A549 (cell line): ENCODE results near the gene SSR3.

ENCODE experiments used
- POLR2A ChIP-seq: IDR thresholded peaks from 2 replicates; pipeline ENCODE4 v1.6.1; 2012; ENCODE audit warnings: mild to moderate bottlenecking, low read length
- TF ChIP-seq, protein P1 (sequence below): fragments of >200 bp; sonication (Bioruptor Twin); formaldehyde crosslinking; IDR thresholded peaks from 3 replicates; pipeline ENCODE4 v1.5.1; 2016
- TF ChIP-seq, protein P2 (sequence below): fragments of 450-650 bp; IDR thresholded peaks from 2 replicates; pipeline ENCODE4 v1.6.1; 2014; ENCODE audit warnings: antibody characterized with exemption

DNA sequence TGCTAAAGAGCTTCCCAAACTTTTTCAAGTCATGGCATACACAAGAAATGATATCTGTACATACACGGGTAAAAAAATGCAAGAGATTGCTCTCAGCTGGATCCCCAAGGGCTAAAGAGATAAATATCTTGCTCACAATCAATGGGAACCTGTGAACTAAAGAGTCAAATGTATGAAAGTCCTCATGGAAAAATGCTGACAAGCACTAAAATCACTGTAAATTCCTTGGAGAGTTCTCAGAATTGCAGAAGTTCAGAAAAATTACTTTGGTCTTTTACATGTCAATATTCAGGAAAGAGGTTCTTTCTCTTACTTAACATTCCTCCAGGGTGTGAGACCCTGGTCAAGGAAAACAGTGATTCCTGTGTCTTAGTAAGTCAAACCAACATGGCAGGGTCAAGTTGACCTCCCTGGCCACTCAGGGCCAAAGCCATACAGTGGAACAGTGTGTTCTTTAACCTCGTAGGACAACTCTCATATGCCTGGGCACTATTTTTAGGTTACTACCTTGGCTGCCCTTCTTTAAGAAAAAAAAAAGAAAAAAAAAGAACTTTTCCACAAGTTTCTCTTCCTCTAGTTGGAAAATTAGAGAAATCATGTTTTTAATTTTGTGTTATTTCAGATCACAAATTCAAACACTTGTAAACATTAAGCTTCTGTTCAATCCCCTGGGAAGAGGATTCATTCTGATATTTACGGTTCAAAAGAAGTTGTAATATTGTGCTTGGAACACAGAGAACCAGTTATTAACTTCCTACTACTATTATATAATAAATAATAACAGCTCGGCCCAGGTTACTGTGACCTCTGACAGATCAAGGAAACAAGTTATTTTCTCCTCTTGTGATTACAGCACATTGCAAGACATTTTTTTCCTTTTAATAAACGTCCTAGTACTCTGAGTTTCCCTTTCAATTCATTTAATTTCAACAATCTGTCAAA lies 12.5 kb downstream of the SSR3 start:
- TF ChIP-seq, protein P1, sequence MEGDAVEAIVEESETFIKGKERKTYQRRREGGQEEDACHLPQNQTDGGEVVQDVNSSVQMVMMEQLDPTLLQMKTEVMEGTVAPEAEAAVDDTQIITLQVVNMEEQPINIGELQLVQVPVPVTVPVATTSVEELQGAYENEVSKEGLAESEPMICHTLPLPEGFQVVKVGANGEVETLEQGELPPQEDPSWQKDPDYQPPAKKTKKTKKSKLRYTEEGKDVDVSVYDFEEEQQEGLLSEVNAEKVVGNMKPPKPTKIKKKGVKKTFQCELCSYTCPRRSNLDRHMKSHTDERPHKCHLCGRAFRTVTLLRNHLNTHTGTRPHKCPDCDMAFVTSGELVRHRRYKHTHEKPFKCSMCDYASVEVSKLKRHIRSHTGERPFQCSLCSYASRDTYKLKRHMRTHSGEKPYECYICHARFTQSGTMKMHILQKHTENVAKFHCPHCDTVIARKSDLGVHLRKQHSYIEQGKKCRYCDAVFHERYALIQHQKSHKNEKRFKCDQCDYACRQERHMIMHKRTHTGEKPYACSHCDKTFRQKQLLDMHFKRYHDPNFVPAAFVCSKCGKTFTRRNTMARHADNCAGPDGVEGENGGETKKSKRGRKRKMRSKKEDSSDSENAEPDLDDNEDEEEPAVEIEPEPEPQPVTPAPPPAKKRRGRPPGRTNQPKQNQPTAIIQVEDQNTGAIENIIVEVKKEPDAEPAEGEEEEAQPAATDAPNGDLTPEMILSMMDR, result no peak
- no peak for TF ChIP-seq POLR2A
- TF ChIP-seq, protein P2, sequence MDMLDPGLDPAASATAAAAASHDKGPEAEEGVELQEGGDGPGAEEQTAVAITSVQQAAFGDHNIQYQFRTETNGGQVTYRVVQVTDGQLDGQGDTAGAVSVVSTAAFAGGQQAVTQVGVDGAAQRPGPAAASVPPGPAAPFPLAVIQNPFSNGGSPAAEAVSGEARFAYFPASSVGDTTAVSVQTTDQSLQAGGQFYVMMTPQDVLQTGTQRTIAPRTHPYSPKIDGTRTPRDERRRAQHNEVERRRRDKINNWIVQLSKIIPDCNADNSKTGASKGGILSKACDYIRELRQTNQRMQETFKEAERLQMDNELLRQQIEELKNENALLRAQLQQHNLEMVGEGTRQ, result no peak
